GM18858 (cell line): ENCODE data around the gene MRPL37.
"Not testable (repeated sequence)": the region's sequence is repeated elsewhere in the genome, so short reads cannot be mapped to it uniquely, and the experiment has no call there.

Source experiments
- ATAC-seq: cut with Tn5 transposase; IDR thresholded peaks from one replicate; pipeline ENCODE4 v1.9.1; 2021; ENCODE audit not compliant: unreplicated experiment

MRPL37 gene

DNA sequence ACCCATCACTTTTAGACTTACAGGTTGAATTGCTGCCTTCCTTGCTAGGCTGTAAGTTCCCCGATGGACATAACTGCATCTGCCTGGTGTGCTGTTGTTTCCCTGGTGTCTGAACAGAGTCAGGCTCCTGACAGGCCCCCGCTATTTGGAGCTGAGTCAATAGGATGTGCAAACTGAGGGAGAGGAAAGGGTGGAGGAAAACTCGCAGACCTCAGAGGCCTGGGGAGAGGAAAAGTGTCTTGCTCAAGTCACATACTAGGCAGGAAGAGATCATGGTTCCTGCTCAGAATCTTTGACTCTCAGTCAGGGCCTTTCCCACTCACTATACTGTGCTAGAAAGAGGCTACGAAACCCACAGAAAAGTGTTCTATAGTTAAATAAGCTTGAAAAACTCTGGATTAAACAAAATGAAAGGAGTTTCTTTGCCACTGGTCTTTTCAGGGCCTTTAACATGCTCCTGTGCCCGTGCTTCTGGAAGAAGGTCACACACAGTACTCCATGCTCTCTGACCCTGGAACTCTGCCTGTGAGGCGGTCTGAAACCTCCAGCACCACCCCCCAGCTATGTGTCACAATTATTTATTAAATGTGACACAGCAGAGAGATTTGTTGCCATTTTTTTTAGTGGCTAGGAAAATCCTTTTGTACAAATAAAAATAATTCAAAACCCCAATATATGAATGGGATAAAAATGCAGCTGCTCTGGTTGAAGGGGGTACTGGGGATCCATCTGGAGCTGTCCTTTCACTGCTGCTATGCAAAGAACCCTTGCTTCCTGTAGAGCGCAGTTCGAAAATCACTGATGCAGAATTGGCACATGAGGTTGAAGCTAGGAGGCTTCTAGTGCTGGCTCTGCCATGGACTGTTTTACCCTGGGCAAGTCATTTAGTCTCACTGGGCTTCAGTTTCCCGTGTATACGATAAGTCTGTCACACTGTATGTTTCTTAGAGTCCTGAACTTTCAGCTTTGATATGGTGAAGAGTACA is 27.1 kb upstream of the MRPL37 start:
- no peak for ATAC-seq

DNA sequence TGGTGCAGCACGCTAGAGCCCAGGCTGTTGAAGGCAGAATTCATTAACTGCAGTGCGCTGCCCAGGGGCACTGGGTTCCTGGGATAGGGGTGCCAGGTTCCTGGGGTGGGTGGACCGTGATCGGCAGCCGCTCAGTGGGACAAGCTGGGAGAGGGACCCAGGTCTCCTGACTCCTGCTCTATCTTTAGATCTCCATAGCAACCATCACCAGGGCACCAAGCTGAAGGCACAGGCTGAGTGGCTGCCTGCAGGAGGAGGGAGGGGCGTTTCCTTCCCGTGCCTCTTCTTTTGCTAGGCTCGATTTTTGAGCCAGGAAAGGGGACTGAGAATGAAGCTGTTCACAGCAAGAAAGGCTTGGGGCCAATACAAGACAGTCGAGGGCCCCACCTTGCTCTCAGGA is 26.3 kb upstream of the MRPL37 start:
- no peak for ATAC-seq

DNA sequence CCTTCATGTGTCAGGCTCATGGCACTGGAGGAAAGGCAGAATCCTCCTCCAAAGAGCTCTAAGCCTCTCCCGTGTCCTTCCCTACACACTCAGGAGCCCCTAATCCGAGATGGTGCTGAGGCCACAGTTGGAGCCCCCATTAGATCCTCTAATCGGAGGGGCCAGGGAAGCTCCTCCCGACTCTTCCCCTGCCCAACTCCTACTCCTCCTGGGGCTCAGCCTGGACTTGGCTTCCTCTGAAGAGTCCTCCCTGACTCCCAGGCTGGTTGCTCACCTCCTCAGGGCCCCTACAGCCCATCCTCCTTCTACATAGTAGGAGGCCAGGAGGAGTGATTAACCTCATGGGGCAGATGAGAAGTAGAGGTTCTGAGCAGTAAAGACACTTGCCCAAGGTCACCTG is 25.9 kb upstream of the MRPL37 start:
- ATAC-seq = no peak

DNA sequence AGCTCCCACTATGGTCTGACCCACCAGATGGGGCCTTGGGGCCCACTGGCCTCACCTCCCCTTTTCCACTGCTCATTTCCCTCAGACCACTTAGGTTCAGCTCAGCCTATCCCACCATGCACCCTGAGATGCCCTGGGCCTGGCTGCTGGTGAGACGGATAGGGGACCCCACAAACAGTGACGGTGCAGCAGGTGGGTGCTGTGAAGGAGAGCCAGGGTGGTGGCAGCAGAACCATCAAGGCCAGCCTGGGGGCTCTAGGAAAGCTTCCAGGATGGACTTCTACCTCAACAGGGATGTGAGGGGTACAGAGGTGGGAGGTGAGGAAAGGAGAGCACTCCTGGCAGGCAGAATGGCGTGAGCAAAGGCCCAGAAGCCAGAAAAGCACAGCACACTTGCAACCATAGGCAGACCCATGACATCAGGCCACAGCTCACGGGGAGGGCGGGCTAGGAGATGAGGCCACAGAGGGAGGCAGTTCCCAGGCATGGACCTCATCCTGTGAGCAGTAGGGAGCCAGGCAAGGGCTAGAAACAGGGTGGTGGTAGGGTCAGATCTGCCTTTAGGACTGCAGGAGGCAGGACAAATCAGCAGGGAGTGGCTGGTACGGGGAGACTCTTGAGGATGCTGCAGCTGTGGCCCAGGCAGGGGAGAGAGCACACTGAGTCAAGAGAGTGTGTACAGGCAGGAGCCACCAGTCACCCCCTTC is 23.2 kb upstream of the MRPL37 start:
- ATAC-seq = no peak

DNA sequence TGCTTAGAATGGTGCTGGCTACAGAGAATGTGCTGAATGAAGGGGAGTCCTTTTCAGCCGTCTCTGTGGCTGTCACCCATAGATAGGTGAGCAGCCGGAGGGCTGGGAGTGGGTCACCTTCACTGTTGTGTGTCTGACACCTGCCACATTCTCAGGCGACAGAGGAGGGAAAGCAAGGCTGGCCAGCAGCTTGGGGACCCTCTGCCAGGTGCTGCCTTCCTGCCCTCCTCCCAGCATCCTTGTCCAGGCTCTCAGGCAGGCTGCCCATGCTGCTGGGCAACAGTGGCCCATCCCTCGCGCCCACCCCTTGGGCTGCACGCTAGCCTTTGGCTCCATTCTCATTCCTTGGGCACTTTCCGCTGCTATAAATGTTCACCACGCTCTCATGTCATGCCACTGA is 22.2 kb upstream of the MRPL37 start:
- ATAC-seq = no peak

DNA sequence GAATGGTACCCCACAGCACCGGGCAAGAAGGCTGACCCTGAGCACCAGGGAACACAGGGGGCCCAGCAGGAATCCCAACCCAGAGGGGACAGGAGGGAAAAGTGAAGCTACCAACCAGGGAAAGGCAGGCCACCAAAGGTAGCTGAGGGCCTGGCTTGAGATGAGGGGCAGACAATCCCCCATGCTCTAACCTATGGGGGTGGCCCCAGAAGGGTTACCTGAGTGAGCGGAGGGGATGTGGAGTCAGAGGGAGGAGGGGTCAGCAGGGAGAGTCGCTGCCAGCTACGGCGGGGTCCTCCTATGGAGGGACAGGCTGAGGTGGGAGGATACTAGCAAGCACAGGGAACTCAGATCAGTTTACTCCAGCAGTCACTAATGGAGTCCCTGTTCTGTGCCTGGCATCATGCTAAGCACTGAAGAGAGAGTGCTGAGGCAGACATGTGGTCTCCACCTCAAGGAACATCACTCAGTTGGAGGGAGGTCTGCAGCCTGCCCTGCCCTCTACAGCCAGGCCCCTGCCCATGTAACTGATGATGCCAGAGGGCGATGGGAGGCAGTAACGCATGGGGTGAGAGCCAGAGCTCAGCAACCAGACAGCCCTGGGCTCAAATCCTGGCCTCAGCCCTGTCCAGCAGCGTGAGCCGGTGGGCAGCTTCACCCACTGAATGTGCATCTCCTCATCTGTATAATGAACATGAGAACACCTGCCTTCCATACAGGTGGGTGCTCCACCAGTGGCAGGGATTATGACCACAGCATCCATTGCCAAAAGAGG is 21.5 kb upstream of the MRPL37 start:
- ATAC-seq = no peak

DNA sequence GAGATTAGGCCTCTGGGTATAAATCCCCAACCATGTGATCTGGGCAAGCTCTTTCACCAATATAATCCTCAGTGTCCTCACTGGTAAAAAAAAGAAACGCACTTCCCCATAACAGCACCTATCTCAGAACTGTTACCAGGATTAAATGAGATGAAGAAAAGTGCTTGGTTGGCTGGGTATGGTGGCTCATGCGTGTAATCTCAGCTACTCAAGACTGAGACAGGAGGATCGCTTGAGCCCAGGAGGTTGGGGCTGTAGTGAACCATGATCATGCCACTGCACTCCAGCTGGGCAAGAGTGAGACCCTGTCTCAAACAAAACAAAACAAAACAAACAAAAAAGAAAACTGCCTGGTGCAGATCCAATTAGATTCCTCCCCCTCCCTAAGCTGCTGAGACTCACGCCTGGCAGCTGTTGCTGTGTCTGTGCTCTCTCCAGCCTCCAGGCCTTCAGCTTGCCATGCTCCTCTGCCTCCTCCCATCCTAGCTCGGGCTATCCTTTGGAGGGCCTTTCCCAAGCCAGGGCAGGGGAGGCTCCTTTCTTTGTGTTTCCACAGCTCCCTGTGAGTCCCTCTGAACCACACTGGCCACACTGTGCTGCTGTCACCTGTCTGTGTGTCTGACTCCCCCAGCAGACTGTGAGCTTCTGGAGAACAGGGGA is 19.1 kb upstream of the MRPL37 start:
- no peak for ATAC-seq

DNA sequence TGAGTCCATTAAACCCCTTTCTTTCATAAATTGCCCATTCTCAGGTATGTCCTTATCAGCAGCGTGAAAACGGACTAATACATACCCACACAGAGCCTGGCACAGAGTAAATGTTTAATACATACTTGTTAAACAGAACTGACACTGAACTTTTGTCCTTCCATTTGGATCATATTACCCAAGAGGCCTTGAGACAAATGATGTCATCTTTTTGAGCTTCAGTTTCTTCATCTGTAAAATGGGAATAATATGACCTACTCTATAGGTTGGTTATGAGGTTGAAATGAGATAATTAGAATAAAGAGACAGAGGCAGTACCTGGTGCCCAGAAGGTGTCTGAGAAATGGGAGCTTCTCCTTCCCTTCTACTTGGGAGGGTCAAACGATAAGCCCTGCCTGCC is 13.9 kb upstream of the MRPL37 start:
- no peak for ATAC-seq

DNA sequence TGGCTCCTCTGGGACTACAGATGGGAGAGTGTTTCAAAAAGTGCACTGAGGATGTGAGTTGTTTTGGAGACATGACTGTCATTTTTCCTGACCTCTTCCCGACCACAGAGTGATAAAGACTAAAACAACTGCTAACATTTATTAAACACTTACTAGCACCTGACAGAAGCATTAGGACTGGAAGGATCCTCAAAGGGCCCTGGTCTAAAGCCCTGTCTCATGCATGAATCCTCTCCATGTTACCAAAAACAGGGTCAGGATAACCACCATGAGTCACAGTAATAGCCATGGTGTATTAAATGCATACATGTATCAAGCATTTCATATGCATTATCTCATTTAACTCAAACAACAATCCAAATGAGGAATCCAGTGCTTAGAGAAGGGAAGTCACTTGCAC is 11.7 kb upstream of the MRPL37 start:
- ATAC-seq = no peak

DNA sequence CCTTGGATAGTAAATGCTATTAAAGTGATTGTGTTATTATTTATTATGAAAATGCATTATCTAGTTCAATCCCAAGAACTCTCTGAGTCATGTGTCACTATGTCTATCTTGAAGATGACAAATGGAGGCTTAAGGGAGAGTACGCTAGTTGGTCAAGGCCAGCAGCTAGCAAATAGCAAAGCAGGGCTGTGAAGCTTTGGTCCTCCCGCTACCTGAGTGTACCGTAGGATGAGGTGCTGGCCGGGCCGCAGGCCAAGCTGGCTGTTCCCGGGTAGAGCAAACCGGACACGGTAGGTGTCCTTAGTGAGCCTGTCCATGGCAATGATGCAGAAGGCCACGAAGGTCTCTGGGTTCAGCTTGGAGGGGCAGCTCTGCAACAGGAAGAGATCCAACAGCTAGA is 9.4 kb upstream of the MRPL37 start:
- no peak for ATAC-seq

DNA sequence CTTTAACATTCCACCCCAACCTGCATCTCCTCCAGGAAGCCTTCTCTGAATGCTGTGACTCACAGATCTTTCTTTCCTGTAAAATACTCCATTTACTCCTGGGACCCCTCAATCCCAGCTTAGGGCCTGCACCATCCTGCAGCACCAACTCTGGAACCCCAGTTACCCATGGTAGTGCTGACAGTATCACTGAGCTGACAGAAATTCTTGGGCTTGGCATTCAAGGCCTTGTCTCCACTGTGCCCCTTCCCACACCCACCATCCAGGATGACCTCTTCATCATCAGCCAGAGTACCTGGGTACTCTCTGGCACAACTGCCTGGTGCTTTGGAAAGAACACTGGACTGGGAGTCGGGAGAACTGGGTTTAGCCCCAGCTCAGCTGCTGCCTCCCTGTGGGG is 8.4 kb upstream of the MRPL37 start:
- no peak for ATAC-seq

DNA sequence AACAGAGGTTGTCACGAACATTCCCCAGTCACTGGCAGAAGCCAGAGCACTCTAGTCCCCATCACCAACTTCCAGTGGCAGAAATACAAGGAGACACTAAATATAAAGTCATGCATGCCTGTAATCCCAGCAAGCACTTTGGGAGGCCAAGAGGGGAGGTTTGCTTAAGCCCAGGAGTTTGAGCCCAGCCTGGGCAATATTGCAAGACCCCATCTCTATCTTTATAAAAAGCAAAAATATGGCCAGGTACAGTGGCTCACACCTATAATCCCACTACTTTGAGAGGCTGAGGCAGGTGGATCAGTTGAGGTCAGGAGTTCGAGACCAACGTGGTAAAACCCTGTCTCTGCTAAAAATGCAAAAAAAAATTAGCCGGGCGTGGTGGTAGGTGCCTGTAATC is 6.5 kb upstream of the MRPL37 start:
- ATAC-seq = no peak

DNA sequence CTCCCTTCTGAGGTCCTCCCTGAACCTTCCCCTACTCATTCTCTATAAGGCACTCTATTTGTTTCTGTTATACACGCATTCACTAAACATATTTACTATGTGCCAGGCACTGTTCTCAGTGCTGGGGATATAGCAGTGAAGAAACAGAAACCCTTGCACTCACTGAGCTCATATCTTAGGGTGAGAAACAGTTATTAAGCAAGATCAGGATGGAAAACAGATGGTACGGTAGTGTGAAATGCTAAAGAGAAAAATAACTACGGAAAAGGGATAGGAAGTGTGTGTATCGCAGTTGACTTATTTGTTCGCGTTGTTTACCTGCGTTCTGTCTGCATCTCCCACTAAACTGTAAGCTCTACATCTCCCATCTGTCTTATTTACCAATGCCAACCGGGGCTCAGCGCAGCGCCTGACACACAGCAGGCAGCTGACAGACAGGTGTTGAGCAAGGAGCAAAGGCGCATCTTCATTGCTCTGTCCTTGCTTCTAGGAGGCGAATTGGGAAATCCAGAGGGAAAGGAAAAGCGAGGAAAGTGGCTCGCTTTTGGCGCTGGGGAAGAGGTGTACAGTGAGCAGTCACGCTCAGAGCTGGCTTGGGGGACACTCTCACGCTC is 709 bp upstream of the MRPL37 start:
- no peak for ATAC-seq

DNA sequence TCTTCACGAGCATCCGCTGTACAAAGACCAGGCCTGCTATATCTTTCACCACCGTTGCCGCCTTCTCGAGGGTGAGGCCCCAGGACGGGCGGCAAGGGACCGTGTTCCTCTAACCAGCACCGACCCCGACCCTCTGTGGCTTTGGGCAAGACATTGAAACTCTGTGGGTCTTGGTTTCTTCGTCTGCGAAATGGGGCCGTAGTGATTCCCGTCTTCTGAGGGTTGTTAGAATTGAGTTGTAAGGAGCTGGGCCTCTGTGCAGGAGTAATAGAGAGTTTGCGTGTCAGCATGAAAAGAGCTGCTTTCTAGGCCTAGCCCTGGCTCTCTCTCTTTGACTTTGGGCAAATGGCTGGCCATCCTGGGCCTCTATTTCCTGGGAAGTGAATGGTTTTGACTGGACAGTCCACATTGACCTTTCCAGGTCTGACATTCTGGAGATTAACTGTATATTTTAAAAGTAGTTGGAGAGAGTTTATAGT is 591 bp downstream of the MRPL37 start:
- ATAC-seq = no peak

DNA sequence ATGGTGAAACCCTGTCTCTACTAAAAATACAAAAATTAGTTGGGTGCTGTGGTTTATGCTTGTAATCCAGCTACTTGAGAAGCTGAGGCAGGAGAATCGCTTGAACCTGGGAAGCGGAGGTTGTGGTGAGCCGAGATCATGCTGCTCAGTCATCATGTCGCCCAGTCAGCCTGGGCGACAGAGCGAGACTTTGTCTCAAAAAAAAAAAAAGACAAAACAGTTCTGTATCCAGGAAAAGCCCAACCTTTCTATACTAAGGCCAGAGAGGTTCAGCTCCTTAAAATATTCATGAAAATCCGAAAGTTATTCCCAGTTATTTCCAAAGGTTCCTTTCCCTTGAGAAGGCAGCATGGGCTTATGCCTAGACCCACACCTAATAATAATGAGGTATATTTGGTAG is 4.2 kb downstream of the MRPL37 start:
- ATAC-seq = no peak

DNA sequence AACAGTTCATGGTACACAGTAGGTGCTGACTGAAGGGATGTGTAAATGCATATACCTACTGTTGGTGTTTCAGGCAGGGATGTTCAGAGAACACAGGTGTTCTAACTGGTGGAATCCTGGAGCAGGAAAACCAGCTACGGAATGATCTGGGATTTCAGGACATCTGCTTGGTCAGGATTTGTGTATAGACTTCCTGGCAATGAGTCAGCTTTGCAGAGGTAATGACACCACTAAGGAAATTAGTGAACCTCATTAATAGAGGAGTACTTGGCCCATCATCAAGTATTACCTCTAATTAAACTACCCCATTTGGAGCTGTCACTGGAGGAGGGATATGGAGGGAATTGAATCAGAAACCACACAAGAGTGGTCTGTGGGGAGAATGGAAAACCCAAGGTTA is 7.3 kb downstream of the MRPL37 start:
- no peak for ATAC-seq

DNA sequence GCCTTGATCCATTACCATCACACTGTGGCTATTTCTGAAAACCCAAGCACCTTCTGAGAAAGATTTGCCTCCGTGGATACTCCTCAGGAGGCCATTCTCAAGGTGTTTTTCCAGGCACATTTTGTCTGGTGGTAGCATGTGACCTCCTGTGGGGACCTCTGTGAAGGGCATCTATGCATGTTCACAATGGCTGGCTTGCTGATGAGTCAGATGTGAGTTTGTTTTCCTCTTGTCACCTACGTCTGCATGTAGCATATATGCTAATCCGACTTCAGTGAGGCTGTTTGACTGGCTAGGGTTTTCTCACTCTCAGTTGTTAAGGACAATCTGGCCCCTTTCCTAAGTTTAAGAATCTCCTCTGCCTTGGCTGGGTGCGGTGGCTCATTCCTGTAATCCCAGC is 7.9 kb downstream of the MRPL37 start:
- ATAC-seq = not testable (repeated sequence)

DNA sequence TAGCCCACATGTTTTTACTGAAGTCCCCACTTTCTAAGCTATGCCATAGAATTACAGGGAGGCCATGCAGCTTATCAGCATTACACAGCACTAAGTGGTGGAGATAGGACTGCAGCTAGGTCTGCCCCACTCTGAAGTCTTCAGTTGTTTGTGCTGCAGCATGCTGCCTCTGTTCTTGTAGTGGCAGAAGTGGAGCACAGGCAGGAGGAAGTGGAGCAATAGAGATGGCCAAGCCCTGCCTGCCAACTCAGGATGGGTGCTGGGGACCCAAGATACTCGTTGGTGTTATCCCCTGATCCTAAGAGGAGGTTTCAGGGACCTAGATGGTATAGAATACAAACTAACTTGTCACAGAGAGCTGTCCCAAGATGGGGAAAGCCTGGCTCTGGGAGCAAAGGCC is 12.9 kb downstream of the MRPL37 start:
- ATAC-seq = no peak

DNA sequence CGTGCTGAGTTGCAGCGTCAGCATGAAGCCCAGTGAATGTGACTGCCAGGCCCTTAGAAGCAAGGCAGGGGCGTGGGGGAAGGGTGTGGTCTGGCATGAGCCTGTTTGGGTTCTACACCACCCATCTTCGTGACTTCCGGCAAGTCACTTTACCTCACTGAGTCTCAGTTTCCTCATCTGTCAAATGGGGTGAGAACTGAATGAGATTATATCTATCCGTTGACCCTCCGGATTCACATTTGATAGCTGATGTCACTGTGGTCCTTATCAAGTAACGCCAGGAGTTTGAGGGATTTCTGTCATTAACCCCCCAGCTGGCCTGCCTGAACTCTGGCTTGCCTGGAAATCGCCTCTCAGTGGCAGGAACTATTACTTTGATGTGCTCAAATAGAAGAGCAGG is 15.6 kb downstream of the MRPL37 start:
- ATAC-seq = no peak

DNA sequence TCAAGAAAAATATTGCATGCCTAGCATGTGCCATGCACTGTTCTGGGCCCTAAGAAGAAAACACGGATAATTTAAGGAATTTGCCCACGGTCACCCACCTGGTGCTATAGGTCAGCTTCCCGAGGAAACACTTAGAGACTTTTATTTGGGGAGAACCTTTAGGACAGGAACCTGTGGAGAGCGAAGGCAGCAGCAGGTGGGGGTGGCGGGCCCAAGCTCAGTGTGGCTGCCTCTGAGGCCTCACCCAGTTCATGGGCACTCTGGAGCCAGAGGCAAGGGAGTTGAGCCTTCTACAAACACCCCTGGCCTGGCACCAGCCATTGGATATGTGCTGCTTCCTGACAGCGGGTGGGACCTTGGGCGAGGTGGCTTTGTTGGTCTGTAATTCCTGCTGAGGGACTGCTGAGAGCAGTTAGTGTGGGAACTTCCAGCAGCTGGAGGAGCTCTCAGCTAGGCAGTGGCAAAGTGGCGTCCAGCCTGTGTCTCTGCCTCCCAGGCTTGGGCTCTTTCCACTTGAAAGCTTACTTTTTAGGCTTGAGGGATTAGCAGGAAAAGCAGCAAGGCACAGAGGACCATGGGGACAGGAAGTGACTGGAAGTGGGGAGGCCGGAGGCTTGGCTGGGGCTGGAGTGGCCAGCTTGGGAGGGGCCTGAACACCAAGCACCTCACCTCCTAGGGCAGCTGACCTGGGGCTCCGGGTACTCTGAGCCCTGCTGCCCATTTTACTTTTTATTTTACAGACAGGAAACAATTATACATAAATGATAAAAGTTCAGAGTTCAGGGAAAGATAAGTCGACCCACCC is 19.1 kb downstream of the MRPL37 start:
- ATAC-seq = no peak
